K562 (cell line): Measurements from ENCODE around the gene WDR46. TPM values are rescaled to one million over a fixed set of nuclear protein-coding genes. Genes with fewer than 3 reads are reported as not detected.

ENCODE experiments used
- CBX1 ChIP-seq: sonication (generic); IDR thresholded peaks from 2 replicates; pipeline ENCODE4 v1.6.1; 2016; ENCODE audit warnings: antibody characterized with exemption, low read depth, mild to moderate bottlenecking
- CREBBP ChIP-seq: IDR thresholded peaks from one replicate; pipeline ENCODE4 v1.6.1; 2012; ENCODE audit warnings: low read depth, mild to moderate bottlenecking, control low read depth, inconsistent platforms, low read length
- ELF1 ChIP-seq: fragments of 200-800 bp; sonication (Bioruptor generic); IDR thresholded peaks from 2 replicates; pipeline ENCODE4 v1.6.1; 2016; ENCODE audit warnings: missing genetic modification characterization, missing compliant biosample characterization
- FOXJ2 ChIP-seq: fragments of 200-800 bp; sonication (Bioruptor generic); IDR thresholded peaks from 2 replicates; pipeline ENCODE4 v1.6.1; 2016; ENCODE audit warnings: missing genetic modification characterization, missing compliant biosample characterization
- GABPA ChIP-seq: fragments of 200-800 bp; sonication (Bioruptor generic); conservative IDR thresholded peaks from 2 replicates; pipeline ENCODE4 v1.6.1; 2016; ENCODE audit warnings: low read depth, missing genetic modification characterization, missing compliant biosample characterization
- HDAC1 ChIP-seq, 2 experiments: fragments of 450-650 bp; IDR thresholded peaks; 2 replicates each; pipeline ENCODE4 v1.6.1; 2016 to 2017; ENCODE audit warnings: inconsistent platforms in 1 of 2, mild to moderate bottlenecking in 1 of 2, moderate library complexity in 1 of 2
- HNRNPLL ChIP-seq: fragments of 200-400 bp; formaldehyde crosslinking; IDR thresholded peaks from 2 replicates; pipeline ENCODE4 v1.6.1; 2017; ENCODE audit warnings: low read length, low read depth, mild to moderate bottlenecking; ENCODE audit not compliant: poor library complexity, severe bottlenecking
- MTA1 ChIP-seq: fragments of 450-650 bp; IDR thresholded peaks from 2 replicates; pipeline ENCODE4 v1.6.1; 2017; ENCODE audit warnings: borderline replicate concordance
- NR2C1 ChIP-seq, 2 experiments: fragments of 450-650 bp; IDR thresholded peaks; 2 replicates each; pipeline ENCODE4 v1.6.1; 2017; ENCODE audit warnings: mild to moderate bottlenecking in 2 of 2, antibody characterized with exemption in 1 of 2, inconsistent platforms in 1 of 2, missing compliant biosample characterization in 1 of 2, missing genetic modification characterization in 1 of 2
- NR4A1 ChIP-seq, 2 experiments: fragments of 250-450 bp in 1 of 2; fragments of 450-650 bp in 1 of 2; sonication (Bioruptor Pico) in 1 of 2; IDR thresholded peaks; 2 replicates each; pipeline versions ENCODE4 v1.4.0 to v1.6.1; 2016 to 2020; ENCODE audit warnings: mild to moderate bottlenecking in 2 of 2, missing compliant biosample characterization in 1 of 2, missing genetic modification characterization in 1 of 2, moderate library complexity in 1 of 2
- PBX2 ChIP-seq, 2 experiments: IDR thresholded peaks in 1 of 2; conservative IDR thresholded peaks in 1 of 2; 2 replicates each; pipeline ENCODE4 v1.6.1; 2016; ENCODE audit warnings: low read depth in 2 of 2, mild to moderate bottlenecking in 1 of 2, missing compliant biosample characterization in 1 of 2, missing genetic modification characterization in 1 of 2, moderate library complexity in 1 of 2
- PRPF4 ChIP-seq: fragments of 200-400 bp; formaldehyde crosslinking; IDR thresholded peaks from one replicate; pipeline ENCODE4 v1.6.1; 2017; ENCODE audit warnings: low read length, low read depth, mild to moderate bottlenecking; ENCODE audit not compliant: insufficient read depth, poor library complexity, severe bottlenecking
- RFX1 ChIP-seq: fragments of 450-650 bp; IDR thresholded peaks from 2 replicates; pipeline ENCODE4 v1.6.1; 2016; ENCODE audit warnings: mild to moderate bottlenecking, moderate library complexity
- SFPQ ChIP-seq: fragments of 200-400 bp; formaldehyde crosslinking; IDR thresholded peaks from 2 replicates; pipeline ENCODE4 v1.6.1; 2017; ENCODE audit warnings: mild to moderate bottlenecking, low read depth, low read length, moderate library complexity
- SIN3B ChIP-seq: fragments of 450-650 bp; IDR thresholded peaks from 2 replicates; pipeline ENCODE4 v1.6.1; 2017; ENCODE audit warnings: low read depth, mild to moderate bottlenecking, moderate library complexity
- SMAD2 ChIP-seq: fragments of 150-350 bp; IDR thresholded peaks from 2 replicates; pipeline ENCODE4 v1.6.1; 2014; ENCODE audit warnings: low read depth, mild to moderate bottlenecking, low read length
- SMARCA4 ChIP-seq: fragments of 450-650 bp; IDR thresholded peaks from 2 replicates; pipeline ENCODE4 v1.6.1; 2016
- SMARCC2 ChIP-seq: fragments of 450-650 bp; IDR thresholded peaks from 2 replicates; pipeline ENCODE4 v1.6.1; 2017; ENCODE audit warnings: antibody characterized with exemption, moderate library complexity, mild to moderate bottlenecking, low read depth
- SMC3 ChIP-seq: conservative IDR thresholded peaks from 2 replicates; pipeline ENCODE4 v1.6.1; 2011; ENCODE audit warnings: low read depth, low read length, improper control_type of control experiment; ENCODE audit not compliant: insufficient read depth
- SRSF3 ChIP-seq: fragments of 200-400 bp; formaldehyde crosslinking; IDR thresholded peaks from 2 replicates; pipeline ENCODE4 v1.6.1; 2016; ENCODE audit warnings: mild to moderate bottlenecking, low read length, moderate library complexity; ENCODE audit not compliant: insufficient read depth
- SRSF7 ChIP-seq: fragments of 200-400 bp; formaldehyde crosslinking; optimal IDR thresholded peaks from 2 replicates; pipeline ENCODE3; 2017; ENCODE audit warnings: mild to moderate bottlenecking, low read depth, low read length
- TCFL5 ChIP-seq: fragments of 250-450 bp; sonication (Bioruptor Pico); conservative IDR thresholded peaks from 2 replicates; pipeline ENCODE4 v1.6.1; 2021; ENCODE audit warnings: mild to moderate bottlenecking, moderate library complexity, matching md5 sums
- ZC3H11A ChIP-seq: IDR thresholded peaks from 2 replicates; pipeline ENCODE4 v1.6.1; 2012; ENCODE audit warnings: low read depth, low read length, improper control_type of control experiment
- polyA plus RNA-seq, 8 experiments: library from polyadenylated mRNA; depleted of rRNA in 4 of 8; stranded (reverse) in 5 of 8; unstranded in 3 of 8; fragments of >200 nt; fragmentation: Nextera tagmentation in 2 of 8; fragmentation: Illumina TruSeq in 1 of 8; extraction: Ambion mirVana in 2 of 8; extraction: Trizol in 1 of 8; gene quantifications; 2 replicates each; pipeline versions ENCODE4 v1.2.1 to v1.2.3, GENCODE V29; 2011 to 2014; ENCODE audit warnings: inconsistent platforms in 1 of 8, missing spikeins in 1 of 8
- total RNA-seq, 7 experiments: library from RNA; depleted of rRNA in 6 of 7; stranded (reverse); fragments of >200 nt in 6 of 7; fragmentation: Illumina TruSeq in 2 of 7; extraction: Trizol in 2 of 7; gene quantifications; 2 replicates each; pipeline versions ENCODE4 v1.2.1 to v1.2.3, GENCODE V29; 2011 to 2021; ENCODE audit warnings: low replicate concordance in 1 of 7

WDR46 gene
- total and polyA plus RNA-seq, 9 of the 15 experiments (the other 6 are each of a cell fraction or from before 2014, with no cell fraction given), result 8.9 to 146 (median 93.1) TPM

- peak; percentile 93 for TF ChIP-seq GABPA (tag)
- TF ChIP-seq SMAD2, result no peak
- peak; percentile 14 for TF ChIP-seq HNRNPLL
- no peak for TF ChIP-seq SFPQ
- TF ChIP-seq SMC3, result peak; percentile 56
- TF ChIP-seq PBX2 (CRISPR knock-in tag; IDR thresholded peaks at IDR 0.05; ENCODE audit: low read depth), result no peak
- no peak for TF ChIP-seq PBX2 (tag; conservative IDR thresholded peaks at IDR 0.05; ENCODE audit: low read depth)
- TF ChIP-seq CBX1, result peak; percentile 79; the same call in 1 of the 2 replicates
- TF ChIP-seq ZC3H11A, result no peak
- no peak for TF ChIP-seq FOXJ2 (tag)
- TF ChIP-seq PRPF4, result peak; percentile 48
- no peak for TF ChIP-seq SRSF3
- TF ChIP-seq SIN3B, result peak; percentile 70
- TF ChIP-seq CREBBP, result no peak
- TF ChIP-seq TCFL5 (CRISPR knock-in tag), result no peak
- 0 out of 2 replicates have a peak, but pooled peaks have one; percentile 7 for TF ChIP-seq NR4A1 (CRISPR knock-in tag; IDR thresholded peaks at IDR 0.05)
- peak; percentile 44; the same call in 1 of the 2 replicates for TF ChIP-seq NR4A1 (tag; IDR thresholded peaks at IDR 0.05)
- TF ChIP-seq SMARCA4, result no peak
- peak in 1 of 2 experiments; percentile 78; a peak in 2 of 4 replicates for TF ChIP-seq HDAC1 (IDR thresholded peaks at IDR 0.05)
- no peak for TF ChIP-seq RFX1
- no peak for TF ChIP-seq NR2C1 (IDR thresholded peaks at IDR 0.05)
- TF ChIP-seq NR2C1 (tag; IDR thresholded peaks at IDR 0.05), result peak; percentile 36
- no peak for TF ChIP-seq SRSF7
- peak; percentile 96 for TF ChIP-seq ELF1 (tag)
- no peak for TF ChIP-seq SMARCC2
- no peak for TF ChIP-seq MTA1
Observed at GRCh38 chr6:33276864-33277662, 12.0 kb downstream of the WDR46 start, which contains the start of gene B3GALT4 (continued).
